GM19193 (cell line): Measurements from ENCODE around the gene RTN3.

Experiments
- POLR2A ChIP-seq: IDR thresholded peaks from 4 replicates; pipeline ENCODE4 v1.6.1; 2011; ENCODE audit not compliant: insufficient read depth, insufficient read length; ENCODE audit errors: extremely low read depth

Gene RTN3

GRCh38 chr11:63761188-63761587 is 79.9 kb downstream of the RTN3 start:
- no peak for TF ChIP-seq POLR2A

DNA sequence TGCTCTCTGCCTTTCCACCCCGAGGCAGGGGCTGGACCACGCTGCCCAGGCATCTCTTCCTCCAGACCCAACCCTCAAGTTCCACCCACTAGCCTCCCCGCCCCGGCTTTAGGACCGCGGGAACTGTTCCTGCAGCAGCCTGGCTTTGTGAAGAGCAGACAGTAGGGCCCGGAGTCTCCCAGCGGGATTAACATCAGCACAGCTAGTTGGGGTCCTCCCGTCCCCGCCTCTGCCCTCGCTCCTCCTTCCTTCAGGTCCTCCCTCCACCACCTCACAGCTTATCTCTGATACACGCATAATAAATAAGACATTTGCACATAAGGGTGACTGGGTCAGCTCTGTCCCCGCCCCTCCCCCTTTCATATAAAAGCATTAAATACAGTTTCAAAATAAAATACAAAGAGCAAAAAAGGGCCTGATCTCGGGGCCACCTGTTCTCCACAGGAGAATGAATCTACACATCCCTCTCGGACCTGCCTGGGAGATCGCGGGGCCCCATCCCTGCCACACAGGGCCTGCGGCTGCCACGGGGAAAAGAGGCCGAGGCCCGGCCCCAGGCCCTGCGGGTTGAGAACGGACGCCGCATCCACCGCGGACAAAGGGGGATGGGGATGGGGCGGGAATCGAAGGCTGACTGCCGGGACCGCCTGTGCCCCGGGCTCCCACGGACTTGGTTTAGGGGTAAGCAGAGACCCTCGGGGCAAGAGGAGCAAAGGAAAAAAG is 80.8 kb downstream of the RTN3 start:
- TF ChIP-seq POLR2A, result no peak

GRCh38 chr11:63762654-63763495 is 81.6 kb downstream of the RTN3 start:
- TF ChIP-seq POLR2A, result no peak

- no peak for TF ChIP-seq POLR2A
Observed at GRCh38 chr11:63763496-63764339, 82.4 kb downstream of the RTN3 start.

GRCh38 chr11:63764340-63764678 is 83.0 kb downstream of the RTN3 start:
- no peak for TF ChIP-seq POLR2A

DNA sequence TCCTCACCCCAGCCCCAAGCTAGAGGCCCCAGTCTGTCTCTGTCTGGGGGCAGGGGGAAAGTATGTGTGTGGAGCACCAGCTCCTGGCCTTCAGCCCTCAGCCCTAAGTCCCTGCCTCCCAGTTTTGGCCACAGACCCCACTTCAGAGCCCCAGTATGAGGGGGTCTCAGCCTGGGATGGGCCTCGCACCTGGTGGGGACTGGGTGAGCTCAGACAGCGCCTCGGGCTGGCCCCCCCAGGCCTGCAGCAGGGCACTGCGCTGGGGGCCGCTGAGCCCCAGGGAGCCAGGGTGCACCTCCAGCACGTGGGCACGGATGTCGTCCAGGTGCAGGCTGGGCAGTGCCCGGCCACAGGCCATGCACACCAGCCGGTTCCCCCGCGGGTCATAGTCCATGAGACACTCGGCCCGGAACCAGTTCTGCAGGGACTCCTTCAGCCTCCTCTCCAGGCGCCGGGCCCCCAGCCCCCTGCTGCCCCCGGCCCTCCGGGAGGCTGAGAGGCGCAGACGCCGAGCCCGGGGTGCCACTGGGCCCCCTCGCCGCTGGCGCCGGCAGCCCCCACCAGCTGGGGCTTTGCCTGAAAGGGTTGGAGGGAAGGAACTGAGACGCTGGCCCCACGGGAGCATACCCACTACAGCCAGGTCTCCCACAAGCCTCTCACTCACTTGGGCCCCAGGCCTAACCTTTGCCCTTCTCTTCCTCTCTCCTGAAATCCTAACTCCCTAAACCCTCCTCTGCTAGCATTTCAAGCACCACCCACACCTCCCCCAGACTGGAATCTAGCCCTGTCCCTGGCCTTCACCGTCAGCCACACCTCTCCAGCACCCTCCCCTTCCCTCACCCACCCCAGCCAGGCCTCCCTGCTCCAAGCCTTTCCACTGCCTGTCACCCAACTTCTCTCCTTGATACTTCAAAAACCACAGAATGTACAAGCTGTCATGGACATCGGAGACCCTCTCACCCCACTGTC is 83.7 kb downstream of the RTN3 start:
- TF ChIP-seq POLR2A, result no peak

GRCh38 chr11:63765688-63766241 is 84.5 kb downstream of the RTN3 start:
- TF ChIP-seq POLR2A, result no peak

DNA sequence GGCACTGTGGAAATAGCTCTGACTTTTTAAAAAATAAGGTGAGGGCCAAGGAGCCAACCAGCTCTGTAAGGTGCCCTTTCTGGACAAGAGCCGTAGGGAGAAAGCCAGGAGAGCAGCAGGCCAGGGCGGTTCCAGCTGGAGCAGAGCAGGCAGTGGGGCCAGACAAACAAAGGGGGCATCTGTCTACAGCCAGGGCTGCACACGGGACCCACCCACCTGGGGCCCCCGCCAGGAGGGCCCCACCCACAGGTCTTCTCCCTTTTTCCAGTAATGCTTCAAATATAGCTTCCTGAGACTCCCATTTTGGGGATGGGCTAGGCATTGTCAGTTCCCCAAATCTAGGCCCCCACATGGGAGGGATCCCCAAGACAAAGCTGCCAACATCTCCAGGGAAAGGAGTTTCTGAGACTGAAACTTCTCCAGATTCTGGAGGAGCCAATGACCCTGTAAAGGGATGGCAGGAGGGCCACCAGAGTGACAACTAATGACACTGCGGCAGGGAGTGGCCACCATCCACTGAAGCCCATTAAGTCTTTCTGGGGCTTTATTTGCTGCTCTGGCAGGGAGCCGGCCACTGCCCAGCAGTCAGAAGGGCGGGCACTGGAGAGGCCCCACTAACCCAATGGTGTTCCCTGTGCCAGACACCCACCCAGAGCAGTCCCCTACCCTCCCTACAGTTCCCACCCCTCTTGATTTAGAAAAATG is 85.4 kb downstream of the RTN3 start:
- no peak for TF ChIP-seq POLR2A

DNA sequence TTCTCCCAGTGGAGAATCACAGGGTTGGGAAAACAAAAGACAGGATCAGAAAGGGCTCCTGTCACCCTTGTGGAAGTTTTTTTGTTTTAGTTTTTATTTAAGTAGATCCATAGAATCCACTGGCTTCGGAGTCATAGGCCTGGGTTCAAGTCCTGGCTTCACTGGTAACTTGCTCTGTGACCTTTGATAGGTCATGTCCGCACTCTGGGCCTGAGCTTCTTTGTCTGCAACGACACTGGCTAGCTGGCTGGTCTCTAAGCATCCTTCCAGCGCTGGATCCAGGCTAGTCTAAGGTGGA is 85.9 kb downstream of the RTN3 start:
- TF ChIP-seq POLR2A, result no peak

GRCh38 chr11:63767565-63768236 is 86.4 kb downstream of the RTN3 start:
- TF ChIP-seq POLR2A, result no peak

DNA sequence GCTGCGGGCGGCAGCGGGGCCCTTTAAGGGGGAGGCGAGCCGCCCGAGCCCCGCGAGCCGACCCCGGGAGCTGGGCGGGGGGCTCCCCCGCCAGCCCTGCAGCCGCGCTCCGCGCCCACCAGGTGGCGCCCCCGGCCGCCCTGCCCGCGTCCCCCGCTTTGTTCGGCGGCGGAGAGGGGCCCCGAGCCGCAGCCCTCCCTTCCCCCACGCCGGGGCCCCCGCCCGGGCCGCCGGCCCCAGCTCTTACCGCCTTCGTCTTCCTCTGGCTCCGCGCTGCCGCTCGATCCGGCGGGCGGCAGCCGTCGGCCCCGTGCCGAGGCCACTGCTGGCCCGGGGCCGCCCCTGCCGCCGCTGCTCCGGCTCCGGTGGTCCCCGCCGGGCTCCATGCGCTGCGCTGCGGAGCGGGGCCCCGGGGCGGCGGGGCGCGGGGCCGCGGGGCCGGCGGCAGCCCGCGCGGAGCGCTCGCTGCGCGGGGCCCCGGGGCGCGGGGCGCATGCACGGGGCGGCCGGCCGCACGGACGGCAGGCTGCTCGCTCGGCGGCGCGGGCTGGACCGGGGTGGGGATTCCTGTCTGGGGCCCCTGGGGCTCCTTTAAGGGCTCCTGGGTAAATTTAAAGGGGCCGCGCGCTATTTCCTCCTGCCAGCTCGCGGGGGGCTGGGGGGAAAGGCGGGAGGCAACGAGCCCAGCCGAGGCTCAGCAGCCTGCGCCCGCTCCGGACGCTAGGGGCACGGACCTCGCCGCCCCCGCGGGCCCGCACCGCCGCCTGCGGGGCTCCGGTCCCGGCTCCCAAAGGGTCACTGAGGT is 87.1 kb downstream of the RTN3 start, which contains the start of gene ZFTA:
Gene ZFTA, minus strand, starts transcription at position 539 of the 805 bp plus-strand sequence. Its CDS starts 153 bp downstream, at position 386.
- TF ChIP-seq POLR2A, result peak; percentile 14
